GM21576 (cell line): ENCODE measurements around the gene BABAM2.
A peak's percentile ranks its signal among the peaks of the same experiment; 100 is the strongest.
"Not testable (repeated sequence)": the region's sequence is repeated elsewhere in the genome, so short reads cannot be mapped to it uniquely, and the experiment has no call there.

ENCODE experiments used
- ATAC-seq: cut with Tn5 transposase; IDR thresholded peaks from one replicate; pipeline ENCODE4 v1.9.1; 2021; ENCODE audit warnings: mild to moderate bottlenecking, moderate library complexity; ENCODE audit not compliant: unreplicated experiment

BABAM2 gene

DNA sequence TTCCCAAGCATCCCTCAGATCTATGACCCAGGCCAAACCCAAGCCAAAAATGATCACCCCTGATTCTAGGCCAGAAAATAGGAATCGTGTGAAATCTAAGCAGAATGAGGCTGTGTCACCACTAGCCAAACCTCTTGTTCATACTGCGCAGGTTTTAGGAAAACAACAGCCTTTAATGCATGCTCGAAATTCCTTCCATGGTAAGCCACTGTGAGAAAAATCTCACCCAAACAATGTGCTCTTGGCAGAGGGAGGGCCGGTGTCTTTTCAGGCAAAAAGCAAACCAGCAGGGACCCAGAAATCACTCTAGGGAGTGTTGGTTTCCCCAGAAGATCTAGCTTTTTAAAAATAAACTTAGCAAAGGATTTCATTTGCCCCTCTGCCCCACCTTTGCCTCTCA lies 430.9 kb downstream of the BABAM2 start:
- ATAC-seq: no peak

DNA sequence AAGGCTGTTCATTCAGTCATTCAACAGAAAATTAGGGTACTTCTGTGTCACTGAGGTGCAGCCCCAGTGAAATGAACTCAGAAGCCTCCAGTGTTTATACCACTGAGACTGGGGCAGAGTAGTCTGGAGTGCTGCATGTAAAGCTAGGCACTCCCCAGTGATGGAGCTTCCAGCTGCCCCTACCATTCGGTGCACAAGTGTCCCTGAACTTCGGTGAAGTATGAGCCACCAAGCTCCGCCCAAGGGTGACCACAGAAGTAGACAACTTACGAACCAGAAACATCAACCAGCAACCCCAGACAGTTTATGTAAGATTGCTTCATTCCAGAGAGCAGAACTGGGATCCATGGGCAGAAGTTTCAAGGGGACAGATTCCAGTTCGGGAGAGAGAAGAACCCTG lies 431.5 kb downstream of the BABAM2 start:
- ATAC-seq: no peak

DNA sequence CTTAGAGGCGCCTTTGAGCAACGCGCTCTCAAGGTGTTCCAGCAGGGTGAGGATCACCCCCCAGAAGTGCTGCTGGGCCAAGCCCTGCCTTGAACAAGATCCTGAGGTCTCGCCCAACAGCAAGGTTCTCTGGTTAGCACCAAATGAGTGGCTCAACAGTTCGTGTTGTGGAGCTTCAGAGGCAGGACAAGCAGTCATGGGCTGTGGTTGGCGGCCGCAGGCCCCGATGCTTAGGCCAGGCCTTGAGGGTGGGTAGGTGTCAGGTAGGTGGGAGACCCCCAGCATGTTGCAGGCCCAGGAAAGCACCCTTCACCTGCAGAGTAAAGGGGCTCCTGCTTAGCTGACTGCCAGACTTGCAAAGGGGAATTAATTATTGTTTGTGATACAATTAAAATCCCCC lies 431.9 kb downstream of the BABAM2 start:
- ATAC-seq: no peak

GRCh38 chr2:28322981-28323396 lies 432.5 kb downstream of the BABAM2 start:
- no peak for ATAC-seq

DNA sequence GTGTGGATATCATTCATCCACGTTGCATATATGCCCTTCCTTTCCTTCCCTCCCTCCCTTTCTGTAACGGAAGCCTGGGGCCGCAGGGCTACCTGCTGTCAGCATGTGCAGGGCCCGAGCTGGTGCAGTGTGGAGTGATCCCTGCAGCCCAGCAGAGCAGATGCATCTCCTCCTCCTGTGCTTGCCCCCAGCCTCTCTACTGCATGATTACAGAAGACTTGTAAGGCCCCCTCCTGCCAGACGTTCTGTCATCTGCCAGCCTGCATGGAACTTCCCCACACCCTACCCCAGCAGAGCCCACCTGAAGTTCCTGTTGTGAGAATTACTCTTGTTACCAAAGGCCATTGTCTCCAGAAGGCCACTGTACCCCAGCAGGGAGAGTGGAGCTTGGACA lies 434.6 kb downstream of the BABAM2 start:
- ATAC-seq: no peak

DNA sequence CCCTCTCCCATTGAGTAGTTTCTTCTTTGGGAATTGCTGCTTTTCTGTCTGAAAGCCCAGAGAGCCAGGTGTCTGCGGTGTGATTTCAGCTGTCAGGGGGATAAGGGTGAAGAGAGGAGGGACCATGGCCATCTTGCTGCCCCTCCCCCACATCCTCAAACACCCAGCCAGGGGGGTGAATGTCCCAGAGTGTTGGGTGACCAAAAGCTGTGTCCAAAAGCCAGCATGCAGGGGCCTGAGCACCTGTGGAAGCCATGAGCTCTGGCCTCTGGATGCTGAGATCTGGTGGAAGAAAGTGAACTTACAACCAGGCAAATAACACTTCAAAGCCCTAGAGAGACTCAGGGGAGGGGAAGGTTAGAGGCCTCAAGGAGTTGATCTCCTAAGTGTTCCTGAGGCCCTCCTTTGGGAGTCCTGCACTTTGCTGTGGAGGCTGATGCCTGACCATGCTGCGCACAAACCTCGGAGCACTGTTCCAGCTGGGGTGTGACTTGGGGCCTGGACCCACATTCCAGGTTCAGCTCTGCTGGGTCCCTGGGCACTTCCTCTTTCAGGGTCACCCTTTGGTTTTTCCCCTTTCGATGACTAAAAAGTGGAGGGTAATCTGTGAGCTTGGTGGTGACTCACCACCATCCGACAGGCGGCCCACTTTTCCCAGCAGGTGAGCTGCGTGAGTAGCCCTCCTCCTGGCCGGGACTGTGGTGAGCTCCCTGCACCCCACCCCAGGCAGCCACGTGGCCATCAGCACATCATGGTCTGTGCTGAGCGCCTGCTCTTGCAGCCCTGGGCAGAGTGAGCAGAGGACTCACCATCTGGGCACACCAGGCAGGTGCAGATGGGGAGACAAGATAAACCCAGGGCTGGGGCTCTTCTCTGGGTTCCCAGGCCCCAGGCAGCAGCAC lies 435.3 kb downstream of the BABAM2 start:
- peak; percentile 55 for ATAC-seq

- ATAC-seq: no peak
These were observed 435.9 kb downstream of the BABAM2 start for GRCh38 chr2:28326469-28326805.

GRCh38 chr2:28326881-28327505 lies 436.5 kb downstream of the BABAM2 start:
- ATAC-seq: no peak

GRCh38 chr2:28327581-28327955 lies 437.0 kb downstream of the BABAM2 start:
- no peak for ATAC-seq

GRCh38 chr2:28327956-28328922 lies 437.7 kb downstream of the BABAM2 start:
- no peak for ATAC-seq

DNA sequence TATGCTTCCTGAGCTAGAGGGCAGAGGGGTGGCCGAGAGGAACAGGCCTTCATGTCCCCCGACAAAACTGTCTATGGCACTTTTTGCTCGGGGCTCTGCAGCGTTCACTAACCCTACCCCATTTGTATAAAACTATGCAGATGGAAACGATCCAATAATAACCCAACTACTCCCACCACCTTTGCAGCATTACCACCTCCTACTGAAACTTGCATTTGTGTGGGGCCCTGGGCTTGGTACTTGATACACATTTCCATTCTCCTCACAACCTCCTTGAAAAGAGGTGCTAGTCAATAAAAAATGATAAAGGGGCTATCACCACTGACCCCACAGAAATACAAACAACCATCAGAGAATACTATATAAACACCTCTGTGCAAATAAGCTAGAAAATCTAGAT lies 438.7 kb downstream of the BABAM2 start:
- no peak for ATAC-seq

GRCh38 chr2:28330722-28331121 lies 440.2 kb downstream of the BABAM2 start:
- ATAC-seq: not testable (repeated sequence)

GRCh38 chr2:28331797-28332196 lies 441.3 kb downstream of the BABAM2 start:
- not testable (repeated sequence) for ATAC-seq

DNA sequence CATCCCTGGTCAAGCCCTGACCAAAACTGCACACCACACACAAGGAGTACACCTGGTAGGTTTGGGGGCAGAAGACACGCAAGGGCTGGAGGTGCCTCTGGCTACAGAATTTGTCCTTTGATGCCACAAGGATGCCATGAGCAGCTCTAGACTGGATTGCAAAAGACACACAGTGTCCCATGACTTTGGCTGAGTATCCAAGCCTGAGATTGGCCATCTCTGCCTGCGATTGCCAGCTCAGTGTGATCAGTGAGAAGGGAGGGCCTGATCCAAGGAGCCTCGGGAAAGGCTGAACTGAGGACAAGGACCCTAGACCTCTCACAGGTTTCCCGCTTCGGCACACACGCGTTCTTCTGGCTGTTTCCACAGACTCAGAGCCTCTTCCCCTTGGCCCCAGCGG lies 442.2 kb downstream of the BABAM2 start:
- ATAC-seq: no peak

GRCh38 chr2:28333606-28334526 lies 443.3 kb downstream of the BABAM2 start:
- no peak for ATAC-seq

GRCh38 chr2:28334527-28334894 lies 444.0 kb downstream of the BABAM2 start:
- ATAC-seq: no peak

- not testable (repeated sequence) for ATAC-seq
These were observed 444.7 kb downstream of the BABAM2 start for GRCh38 chr2:28335265-28335664.

GRCh38 chr2:28335666-28336065 lies 445.1 kb downstream of the BABAM2 start:
- ATAC-seq: no peak

GRCh38 chr2:28336264-28336980 lies 445.9 kb downstream of the BABAM2 start:
- no peak for ATAC-seq
